Neural crest cell (in vitro differentiated cells): ENCODE results near the gene CACNA2D4. TPM values are rescaled to one million over a fixed set of nuclear protein-coding genes. Genes with fewer than 3 reads are reported as not detected.

ENCODE experiments used
- DNase-seq: peaks from one replicate; pipeline ENCODE4 v3.0.0; 2021; ENCODE audit warnings: low read depth, mixed read lengths, low spot score
- H3K27ac Mint-ChIP-seq: one replicate; pipeline ENCODE4 v1.8.0; 2021; ENCODE audit warnings: mild to moderate bottlenecking, mixed read lengths; ENCODE audit not compliant: unreplicated experiment
- H3K27me3 Mint-ChIP-seq: 2 replicates; pipeline ENCODE4 v1.8.0; 2021; ENCODE audit warnings: low read depth, mild to moderate bottlenecking, mixed read lengths
- H3K36me3 Mint-ChIP-seq: 2 replicates; pipeline ENCODE4 v1.8.0; 2021; ENCODE audit warnings: low read depth, mild to moderate bottlenecking, mixed read lengths
- H3K4me1 Mint-ChIP-seq: 2 replicates; pipeline ENCODE4 v1.8.0; 2021; ENCODE audit warnings: mixed read lengths
- H3K4me3 Mint-ChIP-seq: one replicate; pipeline ENCODE4 v1.8.0; 2021; ENCODE audit warnings: mild to moderate bottlenecking, mixed read lengths
- H3K9me3 Mint-ChIP-seq: 2 replicates; pipeline ENCODE4 v1.8.0; 2021; ENCODE audit warnings: mixed read lengths
- CTCF ChIP-seq: fragments of 200-600 bp; sonication (generic); conservative IDR thresholded peaks from 2 replicates; pipeline ENCODE4 v1.5.0; 2021; ENCODE audit warnings: antibody characterized with exemption, mild to moderate bottlenecking
- total RNA-seq: library from RNA; stranded (reverse); gene quantifications from 2 replicates; pipeline ENCODE4 v1.2.1, GENCODE V29; 2021

Gene CACNA2D4
- total RNA-seq, 1 donor from 2014 or later = 0.72 TPM

GRCh38 chr12:1886396-1887008 lies 31.9 kb downstream of the CACNA2D4 start:
- H3K4me3 Mint-ChIP-seq = no peak overlapping the region

GRCh38 chr12:1885599-1886245 lies 32.7 kb downstream of the CACNA2D4 start:
- no peak for TF ChIP-seq CTCF
- no peaks in the 10 kb centered on the region for H3K36me3 Mint-ChIP-seq
- no peaks in the 10 kb centered on the region for H3K4me1 Mint-ChIP-seq
- no peak overlapping the region for H3K4me3 Mint-ChIP-seq
- DNase-seq = no peak
- H3K27me3 Mint-ChIP-seq = no peaks in the 10 kb centered on the region
- H3K27ac Mint-ChIP-seq = no peak overlapping the region
- peaks cover 9% of the 10 kb centered on the region for H3K9me3 Mint-ChIP-seq

More at GRCh38 chr12:1886396-1887008, 31.9 kb downstream of the CACNA2D4 start:
- Mint-ChIP-seq H3K36me3 (no peaks in the 10 kb centered on the region), H3K27me3 (no peaks in the 10 kb centered on the region), H3K27ac (peak overlapping the region; percentile 58), H3K9me3 (peaks cover 13% of the 10 kb centered on the region), H3K4me1 (no peaks in the 10 kb centered on the region)
- no peak for TF ChIP-seq CTCF
- DNase-seq = no peak

GRCh38 chr12:1885082-1885596 lies 33.3 kb downstream of the CACNA2D4 start:
- no peak for DNase-seq
- H3K4me3 Mint-ChIP-seq = no peak overlapping the region
- peaks cover 9% of the 10 kb centered on the region for H3K9me3 Mint-ChIP-seq
- H3K27me3 Mint-ChIP-seq = no peaks in the 10 kb centered on the region
- no peak for TF ChIP-seq CTCF
- H3K27ac Mint-ChIP-seq = no peak overlapping the region
- no peaks in the 10 kb centered on the region for H3K4me1 Mint-ChIP-seq
- H3K36me3 Mint-ChIP-seq = no peaks in the 10 kb centered on the region

GRCh38 chr12:1884651-1885050 lies 33.8 kb downstream of the CACNA2D4 start:
- no peaks in the 10 kb centered on the region for H3K4me1 Mint-ChIP-seq
- DNase-seq = no peak
- H3K4me3 Mint-ChIP-seq = no peak overlapping the region
- H3K27me3 Mint-ChIP-seq = no peaks in the 10 kb centered on the region
- no peak for TF ChIP-seq CTCF
- no peaks in the 10 kb centered on the region for H3K36me3 Mint-ChIP-seq
- no peak overlapping the region for H3K27ac Mint-ChIP-seq
- peaks cover 9% of the 10 kb centered on the region for H3K9me3 Mint-ChIP-seq

- Mint-ChIP-seq H3K9me3 (peaks cover 7% of the 10 kb centered on the region), H3K27me3 (no peaks in the 10 kb centered on the region), H3K36me3 (no peaks in the 10 kb centered on the region), H3K27ac (peak overlapping the region; percentile 45), H3K4me3 (no peak overlapping the region), H3K4me1 (no peaks in the 10 kb centered on the region)
- no peak for DNase-seq
- TF ChIP-seq CTCF = no peak
These were observed 34.9 kb downstream of the CACNA2D4 start for GRCh38 chr12:1883513-1883912.
